MM.1S (cell line): Measurements from ENCODE around the gene CACNA1H.
A peak's percentile ranks its signal among the peaks of the same experiment; 100 is the strongest.
"Not testable (repeated sequence)": the region's sequence is repeated elsewhere in the genome, so short reads cannot be mapped to it uniquely, and the experiment has no call there.

Experiments used
- DNase-seq: peaks from one replicate; pipeline ENCODE4 v3.0.0-alpha.2; 2015
- H2AFZ ChIP-seq: fragments of 300-600 bp; sonication (generic); 2 replicates; pipeline ENCODE4 v1.6.0; 2016; ENCODE audit warnings: antibody characterized with exemption, low read length
- H3F3A ChIP-seq: fragments of 300-600 bp; sonication (generic); 2 replicates; pipeline ENCODE4 v1.6.1; 2016; ENCODE audit warnings: mild to moderate bottlenecking, antibody characterized with exemption, low read length, moderate library complexity, mixed read lengths; ENCODE audit not compliant: insufficient read depth
- H3K27ac ChIP-seq: fragments of 300-600 bp; sonication (generic); 2 replicates; pipeline ENCODE4 v1.5.1; 2016; ENCODE audit warnings: mild to moderate bottlenecking, low read length
- H3K27me3 ChIP-seq: fragments of 300-600 bp; sonication (generic); replicated peaks from 2 replicates; pipeline ENCODE4 v1.6.0; 2016; ENCODE audit warnings: low read length; ENCODE audit not compliant: insufficient read depth
- H3K36me3 ChIP-seq: fragments of 300-600 bp; sonication (generic); replicated peaks from 2 replicates; pipeline ENCODE4 v1.6.1; 2016; ENCODE audit warnings: mild to moderate bottlenecking, low read length, mixed read lengths; ENCODE audit not compliant: insufficient read depth
- H3K4me1 ChIP-seq: fragments of 300-600 bp; sonication (generic); 2 replicates; pipeline ENCODE4 v1.6.1; 2016; ENCODE audit warnings: low read length, mixed read lengths
- H3K4me2 ChIP-seq: fragments of 300-600 bp; sonication (generic); 2 replicates; pipeline ENCODE4 v1.6.0; 2016; ENCODE audit warnings: low read depth, low read length
- H3K4me3 ChIP-seq: fragments of 300-600 bp; sonication (generic); 2 replicates; pipeline ENCODE4 v1.5.1; 2016; ENCODE audit warnings: low read length, mixed read lengths
- H3K79me2 ChIP-seq: fragments of 300-600 bp; sonication (generic); 2 replicates; pipeline ENCODE4 v1.6.1; 2016; ENCODE audit warnings: mixed run types, low read length, mixed read lengths
- H3K9ac ChIP-seq: fragments of 300-600 bp; sonication (generic); 2 replicates; pipeline ENCODE4 v1.6.1; 2016; ENCODE audit warnings: low read length, mixed read lengths
- H3K9me2 ChIP-seq: fragments of 300-600 bp; sonication (generic); replicated peaks from 2 replicates; pipeline ENCODE4 v1.6.1; 2016; ENCODE audit warnings: mild to moderate bottlenecking, low read length, mixed read lengths; ENCODE audit not compliant: insufficient read depth
- H3K9me3 ChIP-seq: fragments of 300-600 bp; sonication (generic); replicated peaks from 2 replicates; pipeline ENCODE4 v1.6.1; 2016; ENCODE audit warnings: mild to moderate bottlenecking, low read length, mixed read lengths; ENCODE audit not compliant: insufficient read depth
- H4K20me1 ChIP-seq: fragments of 300-600 bp; sonication (generic); 2 replicates; pipeline ENCODE4 v1.6.1; 2016; ENCODE audit warnings: mild to moderate bottlenecking, low read length, moderate library complexity, mixed read lengths; ENCODE audit not compliant: insufficient read depth
- CTCF ChIP-seq: fragments of 300-600 bp; sonication (generic); IDR thresholded peaks from 2 replicates; pipeline ENCODE4 v1.5.1; 2016; ENCODE audit warnings: antibody characterized with exemption, low read length, mixed read lengths
- EZH2 ChIP-seq: fragments of 300-600 bp; sonication (generic); optimal IDR thresholded peaks from 2 replicates; pipeline ENCODE3; 2017; ENCODE audit warnings: low read depth, mild to moderate bottlenecking, antibody characterized with exemption, low read length, mixed read lengths
- EZH2phosphoT487 ChIP-seq: fragments of 300-600 bp; sonication (generic); IDR thresholded peaks from 2 replicates; pipeline ENCODE4 v1.6.1; 2018; ENCODE audit warnings: antibody characterized with exemption, low read length

The CACNA1H gene

GRCh38 chr16:1237990-1238389, 85.1 kb downstream of the CACNA1H start:
- Histone ChIP-seq H3K36me3 (no peaks in the 10 kb centered on the region), H3K79me2 (no peaks in the 10 kb centered on the region), H3K27me3 (peaks cover 5% of the 10 kb centered on the region), H3K9me3 (no peaks in the 10 kb centered on the region), H3K4me3 (no peak overlapping the region), H2AFZ (no peak overlapping the region), H3K27ac (no peak overlapping the region), H4K20me1 (no peaks in the 10 kb centered on the region), H3K4me1 (no peaks in the 10 kb centered on the region), H3K9ac (no peak overlapping the region), H3F3A (no peaks in the 10 kb centered on the region), H3K9me2 (no peaks in the 10 kb centered on the region), H3K4me2 (peak overlapping the region; percentile 68; the same call in 1 of the 2 replicates)
- TF ChIP-seq EZH2 (no peak), CTCF (no peak), EZH2phosphoT487 (no peak)
- DNase-seq = no peak

- H3K9me2 ChIP-seq, H4K20me1 ChIP-seq, H3K36me3 ChIP-seq, H3K79me2 ChIP-seq, H3F3A ChIP-seq, H3K9me3 ChIP-seq, H3K4me1 ChIP-seq, H3K27ac ChIP-seq, H3K27me3 ChIP-seq, H3K9ac ChIP-seq, DNase-seq: not testable (repeated sequence)
- Histone ChIP-seq H3K4me2 (peak overlapping the region; percentile 68; the same call in 1 of the 2 replicates), H2AFZ (peak overlapping the region; percentile 31; the same call in 1 of the 2 replicates), H3K4me3 (peak overlapping the region; percentile 60)
Observed at GRCh38 chr16:1238909-1239308, 86.0 kb downstream of the CACNA1H start.

GRCh38 chr16:1239575-1239974, 86.7 kb downstream of the CACNA1H start:
- not testable (repeated sequence) for H3K4me1 ChIP-seq, H3K36me3 ChIP-seq, H3K9me3 ChIP-seq, H3K4me3 ChIP-seq, H3F3A ChIP-seq, H3K4me2 ChIP-seq, H3K27me3 ChIP-seq, H4K20me1 ChIP-seq, H2AFZ ChIP-seq, H3K27ac ChIP-seq, DNase-seq, H3K79me2 ChIP-seq, H3K9me2 ChIP-seq, H3K9ac ChIP-seq

GRCh38 chr16:1240436-1240835, 87.5 kb downstream of the CACNA1H start, which contains the start of gene TPSAB1:
TSS of gene TPSAB1 (plus strand) at chr16:1240705. CDS start at chr16:1240939, 234 bp downstream.
- H3K4me1 ChIP-seq, H3K4me3 ChIP-seq, H3K9me3 ChIP-seq, H3K79me2 ChIP-seq, H4K20me1 ChIP-seq, H2AFZ ChIP-seq, H3K36me3 ChIP-seq, H3K9me2 ChIP-seq, H3K9ac ChIP-seq, H3F3A ChIP-seq, H3K27ac ChIP-seq, DNase-seq, H3K4me2 ChIP-seq: not testable (repeated sequence)
- peaks cover 15% of the 10 kb centered on the region for H3K27me3 ChIP-seq

GRCh38 chr16:1241081-1241480, 88.2 kb downstream of the CACNA1H start:
- not testable (repeated sequence) for H3K4me1 ChIP-seq, H3K9ac ChIP-seq, H3K4me2 ChIP-seq, H3K4me3 ChIP-seq, H3K9me2 ChIP-seq, H3F3A ChIP-seq, H3K79me2 ChIP-seq, H2AFZ ChIP-seq, H3K36me3 ChIP-seq, H3K27ac ChIP-seq, H3K9me3 ChIP-seq, H4K20me1 ChIP-seq, DNase-seq
- peaks cover 22% of the 10 kb centered on the region for H3K27me3 ChIP-seq

GRCh38 chr16:1243363-1243762, 90.5 kb downstream of the CACNA1H start:
- not testable (repeated sequence) for H3K27ac ChIP-seq, H3K9me3 ChIP-seq, H2AFZ ChIP-seq, H3K4me2 ChIP-seq, H3K9me2 ChIP-seq, H3K4me1 ChIP-seq, H3K79me2 ChIP-seq, H3F3A ChIP-seq, H3K9ac ChIP-seq, H4K20me1 ChIP-seq, H3K4me3 ChIP-seq, H3K36me3 ChIP-seq, DNase-seq
- peaks cover 43% of the 10 kb centered on the region for H3K27me3 ChIP-seq

- H3K4me2 ChIP-seq, H3K79me2 ChIP-seq, H3K36me3 ChIP-seq, H3K9me2 ChIP-seq, H4K20me1 ChIP-seq, H3K9ac ChIP-seq, H3F3A ChIP-seq, H3K27ac ChIP-seq, H3K4me3 ChIP-seq, DNase-seq, H3K4me1 ChIP-seq, H2AFZ ChIP-seq, H3K9me3 ChIP-seq: not testable (repeated sequence)
- H3K27me3 ChIP-seq = peaks cover 38% of the 10 kb centered on the region
Observed at GRCh38 chr16:1243907-1244850, 91.3 kb downstream of the CACNA1H start.
